HG03342 (cell line): Measurements from ENCODE around the gene AMOTL2.

ENCODE experiments used
- ATAC-seq: cut with Tn5 transposase; IDR thresholded peaks from one replicate; pipeline ENCODE4 v1.9.1; 2021; ENCODE audit warnings: mild to moderate bottlenecking, moderate library complexity; ENCODE audit not compliant: unreplicated experiment

The AMOTL2 gene

GRCh38 chr3:134380249-134380648, 6.0 kb upstream of the AMOTL2 start:
- no peak for ATAC-seq

GRCh38 chr3:134378818-134379217, 4.6 kb upstream of the AMOTL2 start:
- no peak for ATAC-seq

GRCh38 chr3:134378384-134378783, 4.1 kb upstream of the AMOTL2 start:
- ATAC-seq: no peak

GRCh38 chr3:134377896-134378295, 3.6 kb upstream of the AMOTL2 start:
- no peak for ATAC-seq

- ATAC-seq: no peak
Observed at GRCh38 chr3:134376786-134377426, 2.7 kb upstream of the AMOTL2 start.

- no peak for ATAC-seq
Observed at GRCh38 chr3:134376385-134376765, 2.1 kb upstream of the AMOTL2 start.

- no peak for ATAC-seq
Observed at GRCh38 chr3:134375582-134376384, 1.5 kb upstream of the AMOTL2 start.

- no peak for ATAC-seq
Observed at GRCh38 chr3:134374791-134375581, 739 bp upstream of the AMOTL2 start.

GRCh38 chr3:134373271-134374104, 759 bp downstream of the AMOTL2 start:
- no peak for ATAC-seq

GRCh38 chr3:134372396-134373270, 1.6 kb downstream of the AMOTL2 start:
- no peak for ATAC-seq

- ATAC-seq: no peak
Observed at GRCh38 chr3:134371542-134372324, 2.5 kb downstream of the AMOTL2 start.

- no peak for ATAC-seq
Observed at GRCh38 chr3:134370611-134371531, 3.4 kb downstream of the AMOTL2 start.

GRCh38 chr3:134369861-134370596, 4.2 kb downstream of the AMOTL2 start:
- ATAC-seq: no peak

GRCh38 chr3:134369231-134369741, 5.0 kb downstream of the AMOTL2 start:
- no peak for ATAC-seq

- ATAC-seq: no peak
Observed at GRCh38 chr3:134368751-134369105, 5.5 kb downstream of the AMOTL2 start.

GRCh38 chr3:134367869-134368750, 6.1 kb downstream of the AMOTL2 start:
- ATAC-seq: no peak
